Fibroblast of lung (primary cell): ENCODE results near the gene GNPTAB.

ENCODE experiments used
- CTCF ChIP-seq, 2 donors: IDR thresholded peaks in 1 of 2; conservative IDR thresholded peaks in 1 of 2; 1 replicate in 1 of 2; 2 replicates in 1 of 2; pipeline ENCODE4 v1.5.1; 2011 to 2012; ENCODE audit warnings: low read length in 2 of 2, control low read depth in 1 of 2, inconsistent platforms in 1 of 2, low read depth in 1 of 2, mild to moderate bottlenecking in 1 of 2
- EZH2 ChIP-seq: IDR thresholded peaks from 2 replicates; pipeline ENCODE4 v1.5.1; 2012; ENCODE audit warnings: low read length, control low read depth, mild to moderate bottlenecking; ENCODE audit errors: missing control alignments

- TF ChIP-seq CTCF (conservative IDR thresholded peaks at IDR 0.05 in 1 of 2, IDR thresholded peaks at IDR 0.05 in 1 of 2; ENCODE audit: low read depth in 1 of 2, low read length in 2 of 2) = no peak
- TF ChIP-seq EZH2 = no peak
Measured at GRCh38 chr12:101733166-101733565, 97.6 kb downstream of the GNPTAB start.
